ENCODE data around the gene C17orf113.
"Not testable (repeated sequence)": the region's sequence is repeated elsewhere in the genome, so short reads cannot be mapped to it uniquely, and the experiment has no call there.

DNA sequence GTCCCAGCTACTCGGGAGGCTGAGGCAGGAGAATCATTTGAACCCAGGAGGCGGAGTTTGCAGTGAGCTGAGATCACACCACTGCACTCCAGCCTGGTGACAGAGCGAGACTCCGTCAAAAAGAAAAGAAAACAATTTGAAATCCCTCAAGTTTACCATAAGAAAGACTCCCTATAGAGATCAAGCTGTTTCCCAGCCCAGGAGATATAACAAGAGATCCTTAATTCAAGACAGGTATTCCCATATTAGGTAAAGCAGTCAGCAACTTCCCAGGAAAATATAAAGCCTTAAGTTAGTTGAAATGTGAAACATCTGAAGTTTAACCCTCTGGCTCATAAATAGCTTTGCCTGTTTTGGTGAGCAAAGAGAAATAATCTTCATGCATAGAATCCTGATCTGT is 38.0 kb downstream of the C17orf113 start:
- TF ChIP-seq, protein P1, sequence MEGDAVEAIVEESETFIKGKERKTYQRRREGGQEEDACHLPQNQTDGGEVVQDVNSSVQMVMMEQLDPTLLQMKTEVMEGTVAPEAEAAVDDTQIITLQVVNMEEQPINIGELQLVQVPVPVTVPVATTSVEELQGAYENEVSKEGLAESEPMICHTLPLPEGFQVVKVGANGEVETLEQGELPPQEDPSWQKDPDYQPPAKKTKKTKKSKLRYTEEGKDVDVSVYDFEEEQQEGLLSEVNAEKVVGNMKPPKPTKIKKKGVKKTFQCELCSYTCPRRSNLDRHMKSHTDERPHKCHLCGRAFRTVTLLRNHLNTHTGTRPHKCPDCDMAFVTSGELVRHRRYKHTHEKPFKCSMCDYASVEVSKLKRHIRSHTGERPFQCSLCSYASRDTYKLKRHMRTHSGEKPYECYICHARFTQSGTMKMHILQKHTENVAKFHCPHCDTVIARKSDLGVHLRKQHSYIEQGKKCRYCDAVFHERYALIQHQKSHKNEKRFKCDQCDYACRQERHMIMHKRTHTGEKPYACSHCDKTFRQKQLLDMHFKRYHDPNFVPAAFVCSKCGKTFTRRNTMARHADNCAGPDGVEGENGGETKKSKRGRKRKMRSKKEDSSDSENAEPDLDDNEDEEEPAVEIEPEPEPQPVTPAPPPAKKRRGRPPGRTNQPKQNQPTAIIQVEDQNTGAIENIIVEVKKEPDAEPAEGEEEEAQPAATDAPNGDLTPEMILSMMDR (IDR thresholded peaks at IDR 0.05 in 8 of 11, conservative IDR thresholded peaks at IDR 0.05 in 3 of 11) = not testable (repeated sequence)
- not testable (repeated sequence) for TF ChIP-seq POLR2AphosphoS5 (IDR thresholded peaks at IDR 0.05)

Data from spleen (tissue), 7 donors.